C4-2B (cell line): ENCODE measurements around the gene SOHLH1.

ENCODE experiments used
- CTCF ChIP-seq: fragments of 450-650 bp; conservative IDR thresholded peaks from 2 replicates; pipeline ENCODE4 v1.5.1; 2017; ENCODE audit warnings: mild to moderate bottlenecking
- ZFX ChIP-seq: fragments of 450-650 bp; IDR thresholded peaks from 2 replicates; pipeline ENCODE4 v1.6.1; 2017

GRCh38 chr9:135660407-135660806, 38.9 kb downstream of the SOHLH1 start:
- TF ChIP-seq CTCF (no peak), ZFX (no peak)
